ENCODE data around the gene SEMA4C. TPM values are rescaled to one million over a fixed set of nuclear protein-coding genes. Genes with fewer than 3 reads are reported as not detected.

Gene SEMA4C
- total and polyA plus RNA-seq, 2 of the 4 experiments (the other 2 are of a cell fraction): 15.8 to 24.3 TPM

DNA sequence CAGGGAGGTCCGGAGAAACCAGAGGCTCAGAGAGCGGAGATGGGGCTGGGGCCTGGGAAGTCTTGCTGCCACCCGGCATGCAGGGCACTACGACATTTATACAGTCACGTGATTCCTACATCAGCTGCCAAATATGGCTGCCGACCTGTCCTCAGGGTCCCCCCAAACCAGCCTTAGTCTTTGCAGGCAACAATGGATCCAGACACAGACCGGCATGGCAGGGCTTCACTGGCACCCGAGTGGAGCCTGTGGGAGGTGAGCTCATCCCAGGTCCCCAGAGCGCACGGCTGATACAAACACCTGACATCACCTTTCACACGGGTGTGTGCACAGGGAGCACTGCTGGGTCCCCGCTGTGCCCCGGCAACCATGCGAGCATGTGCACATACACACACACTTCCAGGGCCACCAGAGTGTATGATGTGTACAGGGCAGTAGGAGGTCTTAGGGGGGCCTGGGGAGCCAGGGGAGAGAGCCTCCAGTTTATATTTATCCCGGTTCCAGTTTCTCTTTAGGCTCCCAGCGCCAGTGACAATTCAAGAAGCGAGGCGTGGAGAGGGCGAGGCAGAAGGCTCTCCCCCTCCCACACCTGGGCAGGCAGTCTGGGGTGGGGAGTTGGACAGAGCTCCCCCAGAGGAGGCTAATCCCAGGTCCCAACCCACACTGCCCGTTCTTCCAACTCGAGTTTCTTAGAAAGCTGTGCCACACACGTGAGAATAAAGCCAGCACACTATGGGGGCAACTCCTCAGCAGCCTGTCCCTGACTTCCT lies 2.7 kb downstream of the SEMA4C start:
- Histone ChIP-seq H3K9me3 (ENCODE audit: control insufficient read depth, insufficient read depth, low read length) (no peaks in the 10 kb centered on the region), H2BK5ac (ENCODE audit: low read depth, low read length, poor library complexity, severe bottlenecking) (peak overlapping the region; percentile 69), H3K4me3 (ENCODE audit: insufficient read depth, low read depth, low read length) (peak overlapping the region; percentile 87), H2BK120ac (ENCODE audit: low read depth, low read length) (no peak overlapping the region), H3K9ac (ENCODE audit: low read depth, low read length) (peak overlapping the region; percentile 83), H3K23ac (ENCODE audit: low read depth, low read length) (peak overlapping the region; percentile 76), H4K20me1 (ENCODE audit: insufficient read depth, low read length) (peaks cover 39% of the 10 kb centered on the region), H3K27me3 (ENCODE audit: control insufficient read depth, insufficient read depth, low read length) (no peaks in the 10 kb centered on the region), H3K18ac (ENCODE audit: low read depth, low read length) (no peak overlapping the region), H4K8ac (ENCODE audit: low read depth in 2 of 2, low read length in 2 of 2) (peak overlapping the region in 1 of 2 experiments; percentile 84; a peak in 3 of 4 replicates), H3K79me1 (ENCODE audit: low read depth in 1 of 2, low read length in 2 of 2) (peaks cover 5 to 46% of the 10 kb centered on the region in 2 experiments), H2AK5ac (ENCODE audit: low read depth, low read length) (peak overlapping the region; percentile 94), H3K56ac (ENCODE audit: extremely low read depth, insufficient read depth, low read length) (no peak overlapping the region; the same call in 1 of the 2 replicates), H4K5ac (ENCODE audit: low read depth, low read length) (no peak overlapping the region), H2BK15ac (ENCODE audit: low read depth, low read length) (0 out of 3 replicates have a peak overlapping the region, but pooled peaks have one; percentile 25), H2BK20ac (ENCODE audit: low read depth, low read length) (no peak overlapping the region), H3K9me1 (ENCODE audit: insufficient read depth, low read length) (no peaks in the 10 kb centered on the region), H3K4ac (ENCODE audit: low read depth, low read length) (peak overlapping the region; percentile 95), H3K4me1 (ENCODE audit: control insufficient read depth, insufficient read depth, low read length) (peaks cover 7% of the 10 kb centered on the region; the same call in 1 of the 2 replicates), H3K14ac (replicated peaks; ENCODE audit: low read depth, low read length) (peak overlapping the region; percentile 95; the same call in 1 of the 2 replicates), H3K36me3 (ENCODE audit: control insufficient read depth, insufficient read depth, low read length) (peaks cover 45% of the 10 kb centered on the region), H4K91ac (ENCODE audit: insufficient read depth, low read depth, low read length) (peak overlapping the region; percentile 67; the same call in 1 of the 2 replicates), H2AK9ac (replicated peaks; ENCODE audit: low read depth, low read length, poor library complexity) (peak overlapping the region; percentile 100), H3K27ac (ENCODE audit: insufficient read depth, low read length) (peak overlapping the region; percentile 88), H2AFZ (replicated peaks; ENCODE audit: low read length, poor library complexity) (peak overlapping the region; percentile 63), H3K4me2 (ENCODE audit: low read depth, low read length) (peak overlapping the region; percentile 94)
- DNase-seq (no peak), ATAC-seq (ENCODE audit: low read depth) (no peak)
- in situ Hi-C loops (cut with MboI; ENCODE audit: low sequenced_read_pairs): loop anchor here (25.0 kb wide), 1 partner anchor 245 kb away; the partner anchor contains the start of gene ANKRD36
- 80% methylated on average over 1 of the region's 22 CpGs; no CpG with 5 or more reads in 1 of the 2 experiments for WGBS, 2 experiments (ENCODE audit: extremely low coverage in 2 of 2, insufficient read length in 1 of 2)
- TF ChIP-seq POLR2A (IDR thresholded peaks at IDR 0.05; ENCODE audit: low read depth, low read length) (no peak), RAD21 (IDR thresholded peaks at IDR 0.05; ENCODE audit: low read length) (no peak), MAFK (IDR thresholded peaks at IDR 0.05; ENCODE audit: low read depth, low read length) (no peak), MXI1 (IDR thresholded peaks at IDR 0.05; ENCODE audit: borderline replicate concordance, low read depth, low read length) (no peak), CTCF (conservative IDR thresholded peaks at IDR 0.05; ENCODE audit: low read depth, low read length) (no peak), CEBPB (IDR thresholded peaks at IDR 0.05; ENCODE audit: low read depth, low read length) (no peak), RFX5 (IDR thresholded peaks at IDR 0.05; ENCODE audit: low read depth, low read length) (no peak), NFE2L2 (IDR thresholded peaks at IDR 0.05; ENCODE audit: low read depth, low read length) (no peak)
- dilution Hi-C loops (cut with HindIII; ENCODE audit: low sequenced_read_pairs, unreplicated experiment): no loop called here
- POLR2A ChIA-PET (ENCODE audit: unreplicated experiment): no interaction called here
- BruUV-seq (replicated peaks): no TSS peak
- CTCF ChIA-PET: interaction anchor here (1.8 to 3.6 kb wide), 2 partner anchors 9 to 81 kb away, joined by 9 to 20 read pairs; partner anchors contain the start of gene ANKRD39
- intact Hi-C loops (cut with micrococcal nuclease): no loop called here
